TTC549 (cell line): ENCODE results near the gene IMPA2.

Source experiments
- FAIRE-seq: peaks from 2 replicates; lab custom pipeline; 2012; peaks lifted over from hg19 to GRCh38; lab: Jason Lieb, UNC

The IMPA2 gene

DNA sequence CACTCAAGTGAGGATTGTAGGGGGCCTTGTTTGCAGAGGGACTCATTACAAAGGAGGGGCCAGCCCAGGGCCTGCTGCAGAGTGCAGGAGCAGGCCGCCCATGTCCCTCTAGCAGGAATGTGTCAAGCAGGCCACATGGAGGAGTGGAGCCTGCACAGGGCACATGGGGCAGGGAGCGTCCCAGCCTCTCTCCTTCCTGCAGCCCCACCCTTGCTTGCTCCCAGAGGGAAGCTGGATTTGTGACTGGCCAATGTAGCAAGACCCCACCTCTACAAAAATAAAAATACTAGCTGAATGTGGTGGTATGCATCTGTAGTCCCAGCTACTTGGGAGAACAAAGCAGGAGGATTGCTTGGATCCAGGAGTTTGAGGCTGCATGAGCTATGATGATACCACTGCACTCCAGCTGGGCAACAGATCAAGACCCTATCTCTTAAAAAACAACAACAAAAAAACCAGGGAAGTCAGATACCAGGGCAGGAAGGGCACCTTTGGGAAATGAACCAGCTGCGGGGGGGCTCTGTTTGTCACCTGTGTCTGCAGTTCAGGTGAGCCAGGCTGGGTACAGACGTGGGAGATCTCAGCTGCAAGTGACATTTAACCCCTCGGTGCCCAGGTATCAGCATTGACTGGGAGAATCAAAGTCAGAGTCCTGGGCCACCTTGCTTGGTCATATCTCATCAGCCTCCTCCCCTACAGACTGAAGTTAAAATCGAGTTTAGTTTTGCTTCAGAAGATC lies 27.7 kb downstream of the IMPA2 start:
- FAIRE-seq, result no peak

DNA sequence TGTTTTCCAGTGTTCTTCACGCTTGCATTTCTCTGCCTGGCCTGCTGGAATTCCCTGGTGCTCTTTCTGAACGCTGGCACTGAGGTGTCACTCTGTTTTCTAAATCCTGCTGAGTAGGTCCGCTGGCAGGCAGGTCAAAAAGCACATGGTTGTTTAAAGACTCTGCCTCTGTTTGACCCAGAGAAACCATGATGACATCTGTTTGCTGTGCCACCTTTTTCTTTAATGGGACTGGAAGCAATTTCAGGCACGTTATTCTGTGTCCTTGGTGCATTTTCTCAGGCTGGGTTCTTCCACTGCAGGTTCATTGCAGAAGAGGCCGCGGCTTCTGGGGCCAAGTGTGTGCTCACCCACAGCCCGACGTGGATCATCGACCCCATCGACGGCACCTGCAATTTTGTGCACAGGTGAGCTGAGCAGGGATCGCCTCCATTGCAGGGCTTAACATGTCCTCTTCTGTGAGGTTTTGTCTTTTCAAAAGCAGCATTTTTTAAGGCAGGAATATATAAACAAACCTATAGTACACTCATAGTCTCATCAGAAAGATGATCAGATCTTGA lies 28.4 kb downstream of the IMPA2 start:
- no peak for FAIRE-seq

DNA sequence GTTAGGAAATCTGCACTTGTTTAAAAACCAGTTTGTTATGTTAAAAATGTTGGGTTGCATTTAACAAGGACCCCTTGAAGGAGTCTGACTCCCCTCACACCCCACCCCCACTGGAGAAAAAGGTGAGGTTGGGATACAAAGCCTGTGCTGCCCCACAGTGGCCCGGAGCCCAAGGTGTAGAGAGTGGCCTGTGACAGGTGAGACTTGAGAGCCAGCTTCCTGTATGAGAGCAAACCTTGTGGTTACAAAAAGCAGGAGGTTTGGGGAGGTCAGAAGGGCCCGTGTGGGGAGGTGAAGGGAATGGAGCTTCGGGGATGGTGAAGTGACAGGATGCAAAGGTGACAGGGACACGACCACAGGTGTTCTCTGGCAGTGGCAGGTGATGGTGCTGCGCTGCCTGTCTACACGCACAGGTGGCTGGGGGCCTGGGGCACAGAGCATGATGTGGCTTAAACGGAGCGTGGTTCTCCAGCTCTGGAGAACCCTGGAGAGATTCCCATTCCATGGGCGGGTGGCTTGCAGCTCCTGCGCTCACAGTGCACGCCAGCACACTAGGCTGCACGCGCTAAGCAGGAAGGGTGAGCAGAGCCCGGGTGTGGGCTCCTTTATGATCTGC lies 29.0 kb downstream of the IMPA2 start:
- no peak for FAIRE-seq

DNA sequence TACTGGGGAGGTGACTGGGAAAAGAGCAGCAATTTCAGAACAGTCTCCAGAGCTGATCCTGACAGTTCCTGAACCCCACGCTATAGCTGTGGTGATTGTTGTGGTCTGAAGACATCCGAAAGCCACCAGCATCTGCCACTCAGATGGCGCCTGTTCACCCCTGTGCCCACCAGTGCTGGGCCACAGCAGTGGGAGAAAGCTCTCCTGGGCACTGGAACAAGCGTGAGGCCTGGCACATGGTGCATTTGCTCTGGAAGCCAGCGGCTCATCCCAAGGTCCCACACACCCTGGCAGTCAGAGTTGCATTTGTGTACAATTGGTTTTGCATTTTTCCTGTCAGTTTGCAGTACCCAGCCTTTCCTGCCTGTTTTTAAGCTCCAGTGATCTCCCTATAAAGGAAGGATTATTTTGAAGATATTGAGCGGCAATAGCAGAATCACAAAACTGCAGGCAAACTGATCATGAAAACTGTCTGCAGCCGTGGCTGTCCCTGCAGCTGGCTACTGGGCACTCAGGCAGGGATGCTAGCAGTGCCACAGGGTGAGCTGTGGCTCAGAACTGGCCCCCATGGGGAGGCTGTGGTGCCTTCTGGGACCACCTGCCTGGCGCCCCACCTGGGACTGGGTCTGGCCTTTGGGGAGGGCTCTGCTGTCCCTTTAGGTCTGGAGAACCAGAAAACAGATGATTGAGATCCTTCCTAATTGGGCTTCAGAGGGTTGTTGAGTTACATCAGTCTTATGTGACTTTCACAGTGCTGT lies 30.1 kb downstream of the IMPA2 start:
- FAIRE-seq, result no peak

DNA sequence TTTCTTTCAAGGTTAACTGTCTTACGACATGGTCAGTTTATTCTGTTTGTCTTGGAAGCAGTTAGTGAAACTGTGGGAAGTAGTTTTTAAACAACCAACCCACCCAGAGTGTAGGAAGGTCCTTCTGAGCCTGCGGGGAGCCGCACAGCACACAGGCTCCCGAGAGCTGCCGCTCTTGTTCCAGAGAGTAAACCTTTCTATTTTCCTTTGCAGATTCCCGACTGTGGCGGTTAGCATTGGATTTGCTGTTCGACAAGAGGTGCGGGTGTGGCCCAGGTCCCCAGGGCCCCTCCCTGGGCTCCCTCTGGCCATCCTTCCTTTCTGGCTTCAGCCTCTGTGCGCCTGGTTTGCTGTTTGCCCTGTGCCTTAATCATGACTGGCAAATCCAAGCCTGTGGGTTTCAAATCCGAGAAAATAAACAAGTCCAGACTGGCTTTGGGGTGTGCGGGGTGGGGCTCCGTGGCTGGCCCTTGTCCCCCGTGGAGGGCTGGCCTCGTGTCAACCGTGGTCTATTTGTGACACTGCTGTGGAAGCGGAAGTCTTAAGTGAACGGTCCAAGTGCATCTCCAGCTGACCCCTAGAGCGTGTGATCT lies 30.7 kb downstream of the IMPA2 start:
- no peak for FAIRE-seq

DNA sequence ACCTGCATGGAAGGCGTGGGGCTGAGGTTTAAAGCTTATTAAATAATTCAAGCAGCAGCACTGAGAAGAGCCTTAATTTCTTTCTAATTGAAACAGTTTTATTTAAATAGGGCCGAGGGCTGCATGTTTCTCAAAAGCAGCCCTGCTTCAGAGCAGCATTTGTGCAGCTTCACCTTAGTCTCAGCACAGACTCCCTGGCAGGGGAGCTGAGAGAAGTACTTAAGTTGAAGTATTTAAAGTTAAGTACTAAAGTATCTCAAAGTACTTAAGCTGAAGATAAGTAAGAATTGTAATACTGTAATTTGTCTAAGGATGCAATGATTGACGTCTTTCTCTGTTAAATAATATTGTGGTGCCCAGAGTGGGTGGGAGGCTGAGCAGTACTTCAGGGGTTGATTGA lies 31.4 kb downstream of the IMPA2 start:
- FAIRE-seq, result no peak

DNA sequence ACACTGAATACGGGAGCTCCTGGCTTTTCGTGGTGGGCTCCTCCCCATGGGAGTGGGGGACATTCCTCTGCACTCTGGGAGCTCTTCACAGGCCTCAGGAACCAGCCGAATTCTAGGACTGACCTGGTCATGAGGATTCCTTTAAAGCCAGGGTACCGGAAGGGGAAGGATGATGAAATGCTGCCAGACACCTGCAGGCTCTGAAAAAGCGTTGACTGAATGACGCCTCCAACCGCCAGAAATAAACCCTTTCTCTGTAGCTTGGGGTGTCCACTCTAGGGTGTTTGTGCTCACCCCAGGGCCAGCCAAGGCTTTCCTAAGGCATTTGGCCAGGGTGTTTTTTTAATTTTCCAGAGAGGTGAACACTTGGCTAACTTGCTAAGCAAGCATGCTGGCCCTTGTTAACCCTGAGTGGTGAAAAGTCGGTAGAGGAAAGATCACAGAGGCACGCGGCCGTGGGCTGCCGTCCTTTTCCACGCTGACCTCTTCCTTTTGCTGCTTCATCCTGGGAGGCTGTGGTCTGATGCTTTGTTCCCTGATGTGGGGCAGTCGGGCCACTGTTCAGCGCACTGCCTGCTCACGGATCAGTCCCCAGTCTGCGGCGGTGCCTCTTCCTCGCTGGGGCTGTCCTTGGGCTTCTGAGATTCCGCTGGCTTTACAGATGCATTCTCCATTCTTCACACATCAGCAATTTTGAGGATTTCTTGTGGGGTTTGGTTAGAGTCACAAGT lies 32.0 kb downstream of the IMPA2 start:
- no peak for FAIRE-seq

DNA sequence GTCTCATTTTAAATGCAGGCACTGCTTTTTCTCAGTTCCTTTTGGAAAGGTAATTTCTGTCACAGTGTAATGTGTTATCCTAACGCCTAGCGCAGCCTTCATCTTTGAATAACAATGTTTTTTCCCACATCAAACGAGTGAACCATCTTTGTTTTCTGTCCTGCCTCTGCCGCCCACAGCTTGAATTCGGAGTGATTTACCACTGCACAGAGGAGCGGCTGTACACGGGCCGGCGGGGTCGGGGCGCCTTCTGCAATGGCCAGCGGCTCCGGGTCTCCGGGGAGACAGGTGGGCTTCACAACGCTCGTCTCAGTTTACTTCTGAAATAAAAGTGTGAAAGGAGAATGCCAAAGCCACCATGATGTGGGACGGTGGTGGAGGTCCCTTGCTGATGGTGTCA lies 32.8 kb downstream of the IMPA2 start:
- FAIRE-seq, result no peak

DNA sequence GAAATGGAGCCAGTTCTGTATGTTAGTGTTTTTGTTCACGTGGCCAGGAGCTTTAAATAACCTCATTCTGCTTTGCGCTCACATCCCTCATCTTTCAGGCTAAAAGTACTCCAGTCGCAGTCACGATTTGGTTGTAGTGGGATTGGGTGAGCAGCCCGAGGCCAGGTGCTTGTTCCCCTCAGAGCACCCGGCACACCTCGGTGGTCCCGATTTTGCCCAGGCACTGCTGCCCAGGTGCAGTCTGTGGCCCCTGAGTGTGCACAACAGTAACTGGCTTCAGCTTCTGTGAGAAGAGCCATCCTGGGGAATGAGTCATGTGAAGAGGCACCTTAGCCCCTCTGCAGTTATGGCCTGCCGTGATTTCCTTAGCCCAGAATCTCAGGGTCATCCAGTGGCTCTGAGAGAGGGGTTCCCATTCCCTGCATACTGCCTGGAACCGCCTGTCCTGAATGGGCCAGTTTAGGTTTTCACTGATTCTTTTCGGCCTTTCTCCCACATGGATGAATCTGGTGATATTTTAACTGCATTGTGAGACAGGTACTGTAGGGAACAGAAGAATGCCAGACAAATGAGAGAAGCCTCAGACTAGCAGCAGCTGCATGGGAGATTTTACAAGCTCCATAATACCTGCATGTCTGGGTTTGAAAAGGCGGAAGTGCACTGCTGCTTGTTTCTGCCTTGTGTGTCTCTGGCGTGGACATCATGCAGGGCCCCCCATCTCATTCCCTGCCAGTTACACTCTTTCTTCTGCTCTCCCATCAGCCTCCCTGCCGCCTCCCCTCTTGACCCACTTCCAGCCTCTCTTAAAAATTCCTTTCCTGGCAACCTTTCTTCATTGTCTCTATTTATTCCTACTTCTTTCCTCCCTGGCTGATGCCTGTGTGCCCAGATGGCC lies 33.5 kb downstream of the IMPA2 start:
- FAIRE-seq, result no peak

DNA sequence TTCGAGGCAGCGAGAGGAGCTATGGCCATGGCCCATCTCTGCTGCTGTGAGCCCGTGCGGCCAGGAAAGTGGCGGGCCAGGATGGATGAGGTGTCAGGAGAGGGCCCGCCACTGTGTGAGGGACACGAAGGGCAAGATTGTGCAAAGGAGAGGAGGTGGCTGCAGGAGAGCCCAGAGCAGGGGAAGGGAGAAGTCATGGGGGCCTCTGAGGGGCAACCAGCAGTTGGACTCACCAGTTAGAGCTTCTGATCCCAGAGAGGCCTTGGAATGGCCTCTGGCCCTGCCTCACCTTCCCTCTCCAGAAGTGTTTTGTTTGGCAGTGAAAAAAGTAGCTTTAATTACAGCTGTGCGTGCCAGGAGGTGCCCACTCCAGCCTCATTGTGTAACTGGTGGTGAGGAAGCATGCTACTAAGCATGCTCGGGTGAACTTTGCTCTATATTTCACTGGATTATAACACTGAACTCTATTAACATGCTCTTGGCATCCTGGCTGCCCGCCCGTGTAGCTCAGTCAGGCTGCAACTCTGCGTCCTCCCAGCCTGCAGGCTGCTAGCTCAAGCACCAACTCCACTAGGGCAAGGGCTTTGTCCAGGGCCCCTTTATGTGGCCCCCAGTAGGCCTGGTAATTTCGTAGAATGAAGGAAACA lies 34.2 kb downstream of the IMPA2 start:
- no peak for FAIRE-seq

DNA sequence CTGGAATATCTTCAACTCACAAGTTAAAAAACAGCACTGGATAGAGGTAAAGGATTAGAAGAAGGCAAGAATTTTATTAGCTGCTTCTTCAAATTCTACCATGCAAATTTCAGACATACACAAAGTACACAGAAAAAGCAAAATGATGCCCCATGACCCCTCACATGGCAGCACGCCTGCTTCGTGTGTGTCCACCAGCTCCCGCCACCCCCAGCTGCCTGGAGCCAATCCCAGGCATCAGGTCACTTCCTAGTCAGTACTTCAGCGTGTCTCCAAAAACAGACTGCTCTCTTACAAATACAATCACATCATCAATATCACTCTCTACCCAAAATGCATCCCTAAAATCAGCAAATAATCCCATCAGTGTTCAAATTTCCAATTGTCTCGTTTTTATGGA lies 35.8 kb downstream of the IMPA2 start:
- no peak for FAIRE-seq

DNA sequence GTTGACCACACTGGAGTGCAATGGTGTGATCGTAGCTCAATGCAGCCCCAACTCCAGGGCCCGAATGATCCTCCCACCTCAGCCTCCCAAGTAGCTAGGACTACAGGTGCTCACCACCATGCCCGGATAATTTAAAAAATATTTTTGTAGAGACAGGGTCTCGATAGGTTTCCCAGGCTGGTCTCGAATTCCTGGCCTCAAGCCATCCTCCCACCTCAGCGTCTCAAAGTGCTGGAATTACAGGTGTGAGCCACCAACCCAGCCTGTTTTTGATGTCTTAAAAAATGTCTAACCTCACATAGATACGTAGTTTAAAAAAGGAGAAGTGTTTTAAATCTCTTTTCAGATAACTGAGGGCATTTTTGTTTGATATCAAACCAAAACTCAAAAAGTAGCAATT lies 37.6 kb downstream of the IMPA2 start:
- FAIRE-seq, result no peak

DNA sequence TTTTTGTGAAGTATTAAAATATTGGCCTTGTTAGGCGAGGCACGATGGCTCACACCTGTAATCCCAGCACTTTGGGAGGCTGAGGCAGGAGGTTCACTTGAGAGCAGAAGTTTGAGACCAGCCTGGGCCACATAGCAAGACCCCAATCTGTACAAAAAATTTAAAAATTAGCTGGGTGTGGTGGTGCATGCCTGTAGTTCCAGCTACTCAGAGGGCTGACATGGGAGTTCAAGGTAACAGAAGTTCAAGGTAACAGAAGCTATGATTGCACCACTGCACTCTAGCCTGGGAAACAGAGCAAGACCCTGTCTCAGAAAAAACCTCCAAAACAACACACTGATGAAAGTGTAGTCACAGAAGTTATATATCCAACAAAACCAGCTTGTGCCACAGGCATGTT lies 39.8 kb downstream of the IMPA2 start:
- no peak for FAIRE-seq

DNA sequence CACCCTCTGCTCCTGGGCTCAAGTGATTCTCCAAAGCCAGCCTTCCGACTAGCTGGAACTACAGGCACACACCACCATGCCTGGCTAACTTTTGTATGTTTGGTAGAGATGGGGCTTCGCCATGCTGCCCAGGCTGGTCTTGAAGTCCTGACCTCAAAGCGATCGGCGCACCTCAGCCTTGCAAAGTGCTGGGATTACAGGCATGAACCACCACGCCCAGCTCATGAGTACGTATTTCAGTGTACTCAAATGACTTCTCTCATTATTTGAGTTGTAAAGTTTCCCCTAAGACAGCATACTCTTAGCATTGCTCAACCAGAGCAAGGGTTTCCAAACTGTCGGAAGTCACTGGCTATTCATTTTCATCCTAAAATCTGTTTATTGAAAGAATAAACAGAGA lies 40.3 kb downstream of the IMPA2 start:
- FAIRE-seq, result no peak

DNA sequence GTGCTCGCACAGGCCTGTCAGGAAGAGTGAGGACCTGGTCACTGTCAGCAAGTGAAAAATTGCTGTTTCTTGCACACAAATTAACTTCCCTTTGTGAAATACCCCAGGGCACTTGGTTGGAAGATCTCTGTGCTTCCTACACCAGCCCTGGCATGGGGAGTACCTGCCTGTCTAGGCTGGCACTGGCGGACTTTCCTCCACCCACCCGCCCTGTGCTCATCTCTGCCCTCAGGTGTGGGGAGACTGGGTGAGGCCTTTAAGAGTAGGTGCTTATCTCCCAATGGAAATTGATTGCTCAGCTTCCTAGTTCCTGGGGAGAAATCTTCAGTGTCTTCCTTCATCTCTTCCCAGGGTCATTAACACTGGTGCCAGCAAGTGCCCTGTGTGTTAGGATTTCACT lies 42.1 kb downstream of the IMPA2 start:
- no peak for FAIRE-seq

DNA sequence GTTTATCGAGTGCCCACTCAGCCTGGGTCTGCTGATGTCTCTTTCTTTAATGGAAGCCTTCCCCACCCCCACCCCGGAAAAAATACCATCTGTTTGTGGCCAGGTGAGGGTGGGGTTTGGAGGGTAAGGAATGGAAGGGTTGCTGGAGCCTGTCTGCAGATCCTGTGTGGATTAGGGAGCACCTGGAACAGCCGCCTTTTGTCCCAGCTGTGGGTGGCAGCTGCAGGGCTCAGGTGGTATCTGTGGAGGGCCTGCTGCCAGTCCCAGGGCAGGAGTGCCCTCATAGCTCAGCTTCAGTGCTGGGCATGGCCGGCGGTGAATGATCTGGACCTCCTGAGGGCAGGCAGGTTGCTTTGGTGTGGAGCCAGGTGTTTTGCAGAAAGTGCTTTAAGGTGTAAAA lies 45.3 kb downstream of the IMPA2 start:
- no peak for FAIRE-seq

DNA sequence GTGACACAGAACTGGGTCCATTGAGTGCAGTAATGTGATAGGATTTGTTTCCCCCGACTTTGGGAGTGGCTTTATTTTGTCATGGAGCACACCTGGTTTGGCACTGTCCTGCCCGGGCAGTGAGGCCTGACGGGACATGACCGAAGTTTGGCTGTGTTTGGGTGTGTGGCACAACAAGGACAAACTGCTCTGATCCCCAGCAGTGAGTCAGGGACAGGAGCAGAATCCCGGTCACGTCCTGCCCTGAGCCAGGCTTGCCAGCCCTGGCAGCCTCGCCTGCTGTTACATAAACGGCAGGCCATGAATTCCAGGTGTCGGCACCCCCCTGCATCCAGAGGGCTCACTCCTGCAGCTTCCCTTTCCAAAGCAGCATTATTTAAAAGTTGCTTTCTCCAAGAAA lies 45.7 kb downstream of the IMPA2 start:
- no peak for FAIRE-seq

DNA sequence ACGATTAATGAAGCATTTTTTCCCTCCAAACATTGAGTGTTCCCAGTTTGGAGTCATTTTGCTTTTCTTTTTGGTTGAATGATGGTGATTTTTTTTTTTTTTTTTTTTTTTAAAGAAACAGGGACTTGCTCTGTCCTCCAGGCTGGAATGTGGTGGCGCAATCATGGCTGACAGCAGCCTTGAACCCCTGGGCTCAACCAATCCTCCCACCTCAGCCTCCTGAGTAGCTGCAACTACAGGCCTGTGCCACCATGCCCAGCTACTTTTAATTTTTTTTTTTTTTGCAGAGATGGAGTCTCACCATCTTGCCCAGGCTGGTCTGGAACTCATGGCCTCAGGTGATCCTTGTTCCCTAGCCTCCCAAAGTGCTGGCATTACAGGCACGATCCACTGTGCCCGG lies 46.2 kb downstream of the IMPA2 start:
- no peak for FAIRE-seq

DNA sequence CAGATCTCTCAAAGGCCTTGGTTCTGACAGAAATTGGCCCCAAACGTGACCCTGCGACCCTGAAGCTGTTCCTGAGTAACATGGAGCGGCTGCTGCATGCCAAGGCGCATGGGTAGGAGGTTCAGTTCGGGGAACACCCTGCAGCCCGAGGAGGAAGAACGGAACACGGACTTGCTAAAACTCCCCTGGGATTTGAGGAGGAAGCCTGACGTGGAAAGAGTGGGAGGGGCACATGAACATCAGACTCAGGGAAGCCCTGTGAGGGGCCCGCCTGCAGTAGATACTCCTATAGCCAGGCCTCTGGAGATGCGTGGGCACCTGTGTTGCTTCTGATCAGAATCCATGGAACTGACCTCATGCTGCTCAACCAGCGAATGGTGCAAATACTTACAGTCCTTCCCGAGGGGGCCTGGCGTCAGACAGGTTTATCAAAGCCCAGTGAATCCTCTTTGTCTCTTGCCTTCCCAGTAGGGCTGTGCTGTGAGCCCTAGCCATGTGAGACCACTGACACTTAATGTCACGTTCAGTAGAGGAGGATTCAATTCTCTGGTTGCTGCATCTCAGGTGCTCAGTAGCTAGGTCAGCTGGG lies 46.8 kb downstream of the IMPA2 start:
- FAIRE-seq, result no peak

DNA sequence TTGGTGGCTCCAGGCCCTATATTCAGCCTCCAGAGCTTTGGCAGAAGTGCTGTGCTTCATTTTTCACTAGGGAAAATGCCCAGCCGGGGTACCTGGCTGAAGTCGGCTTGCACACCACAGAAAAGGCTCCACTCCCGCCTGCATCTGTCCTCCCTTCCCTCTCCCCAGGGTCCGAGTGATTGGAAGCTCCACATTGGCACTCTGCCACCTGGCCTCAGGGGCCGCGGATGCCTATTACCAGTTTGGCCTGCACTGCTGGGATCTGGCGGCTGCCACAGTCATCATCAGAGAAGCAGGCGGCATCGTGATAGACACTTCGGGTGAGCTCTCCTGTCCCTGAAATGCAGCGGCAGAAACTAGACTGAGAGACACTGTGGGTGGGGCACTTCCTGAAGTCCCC lies 47.4 kb downstream of the IMPA2 start:
- FAIRE-seq, result no peak
